ENCODE measurements around the gene CSAG2.
"Not testable (repeated sequence)": the region's sequence is repeated elsewhere in the genome, so short reads cannot be mapped to it uniquely, and the experiment has no call there.

GRCh38 chrX:152706500-152706899 lies 2.6 kb downstream of the CSAG2 start:
- TF ChIP-seq POLR2A (IDR thresholded peaks at IDR 0.05; ENCODE audit: low read length); GATA1 (IDR thresholded peaks at IDR 0.05; ENCODE audit: low read depth, low read length): not testable (repeated sequence)
